ENCODE measurements around the gene MAFG.

The MAFG gene

DNA sequence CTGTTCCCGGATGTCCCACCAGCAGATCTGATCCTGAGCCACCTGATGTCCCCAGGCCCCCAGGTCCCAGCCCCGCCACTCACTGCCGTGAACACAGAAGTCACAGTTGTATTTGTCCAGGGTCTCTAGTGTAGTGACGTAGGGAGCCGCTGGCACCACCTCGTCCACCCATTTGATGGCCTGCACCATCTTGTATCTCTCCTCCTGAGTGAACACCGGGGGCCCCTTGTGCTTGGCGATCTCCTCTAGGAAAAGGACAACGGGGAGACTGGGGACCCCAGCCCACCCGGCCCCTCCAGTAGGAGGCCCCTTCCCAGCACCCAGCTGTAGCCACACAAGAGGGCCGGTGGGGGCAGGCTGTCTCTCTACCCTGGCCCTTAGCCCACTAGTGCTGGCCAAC is 18.7 kb downstream of the MAFG start:
- no peak for DNase-seq

DNA sequence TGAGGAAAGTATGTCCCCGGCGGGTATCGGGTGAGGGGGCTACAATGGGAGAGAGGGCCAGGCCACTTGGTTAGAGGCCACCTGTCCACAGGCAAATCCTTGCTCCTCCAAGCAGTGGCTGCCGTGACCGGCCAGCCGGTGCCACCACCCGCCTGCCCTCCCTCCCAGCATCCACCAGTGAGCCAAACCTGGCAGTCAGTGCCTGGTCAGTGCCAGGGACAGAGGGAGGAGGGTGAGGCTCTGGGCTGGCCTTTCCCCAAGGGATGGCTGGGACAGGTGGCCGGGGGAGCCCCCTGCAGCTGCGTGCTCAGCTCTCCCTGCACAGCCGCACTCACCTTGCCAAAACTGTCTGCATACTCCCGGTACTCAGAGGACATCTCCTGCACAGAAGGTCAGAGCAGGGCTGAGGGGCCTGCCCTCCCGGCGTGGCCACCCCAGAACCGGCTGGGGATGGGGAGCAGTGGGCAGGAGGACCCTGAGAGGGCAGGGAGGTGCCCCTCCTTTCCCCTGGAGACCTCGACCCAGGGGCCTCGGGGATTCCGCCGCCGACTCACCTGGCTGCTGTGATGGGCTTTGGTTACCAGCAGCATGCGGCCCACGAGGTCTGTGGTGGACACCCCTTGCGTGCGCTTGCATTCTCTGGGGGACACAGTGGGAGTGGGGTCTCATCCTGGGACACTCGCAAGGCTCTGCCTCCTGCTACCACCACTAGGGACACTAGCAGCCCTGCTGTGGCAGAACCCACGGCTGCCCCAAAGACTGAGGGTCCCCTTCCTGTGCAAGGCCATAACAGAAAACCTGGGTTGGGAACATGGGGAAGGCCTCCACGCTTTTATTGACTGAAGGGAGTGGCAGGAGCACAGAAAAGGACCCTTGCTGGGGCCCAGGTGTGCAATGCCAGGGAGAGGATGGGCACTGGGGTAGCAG is 20.1 kb downstream of the MAFG start:
- DNase-seq = no peak

DNA sequence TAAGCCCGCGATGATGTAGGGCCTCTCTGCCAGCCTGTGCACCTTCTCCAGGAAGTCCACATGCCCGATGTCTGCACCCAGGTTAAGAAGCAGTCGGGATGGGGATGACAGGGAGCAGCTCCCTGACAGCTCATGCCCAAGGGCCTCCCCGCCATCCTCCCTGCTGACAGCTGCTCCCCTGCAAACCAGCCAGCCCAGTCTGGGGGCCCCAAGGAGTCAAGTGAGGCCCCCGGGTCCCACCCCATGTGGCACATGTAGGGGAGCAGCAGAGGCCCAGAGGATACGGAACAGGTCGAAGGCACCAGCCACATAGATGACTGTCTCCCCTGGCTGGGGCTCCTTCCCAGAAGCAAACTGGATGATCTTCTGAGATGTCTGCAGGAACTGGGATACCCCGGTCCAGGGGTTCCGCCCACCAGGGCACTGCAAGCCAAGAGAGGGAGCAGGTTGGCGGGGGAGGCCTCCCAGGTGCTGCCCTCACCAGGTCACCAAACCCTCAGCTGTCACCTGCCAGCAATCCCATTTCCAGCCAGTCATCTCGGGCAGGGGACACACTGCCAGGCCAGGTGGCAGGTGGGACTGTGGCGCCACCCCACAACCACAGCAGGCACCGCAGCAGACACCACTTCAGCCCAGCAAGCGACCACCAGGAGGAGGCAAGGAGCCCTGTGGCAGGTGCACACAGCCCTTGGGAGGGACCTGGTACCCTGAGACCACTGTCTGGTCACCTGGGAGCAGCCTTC is 20.9 kb downstream of the MAFG start:
- no peak for DNase-seq

DNA sequence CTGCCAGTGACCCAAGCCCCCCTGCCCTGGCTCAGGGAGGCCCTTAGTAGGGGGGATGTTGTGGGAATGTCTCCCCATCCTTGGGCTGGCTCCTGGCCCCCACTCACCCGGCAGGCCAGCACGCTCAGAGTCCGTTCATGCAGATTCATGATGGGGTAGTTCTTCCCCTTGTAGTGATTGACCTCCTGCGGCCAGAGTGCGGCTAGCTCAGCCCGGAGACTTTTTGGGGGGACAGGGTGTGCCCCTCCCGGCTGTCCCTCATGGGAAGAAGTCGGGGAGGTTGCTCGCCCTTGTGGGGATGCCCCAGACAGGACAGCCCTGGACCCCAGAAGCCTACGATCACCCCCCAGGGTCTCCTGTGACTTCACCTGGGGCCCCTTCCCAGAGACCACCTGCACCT is 21.5 kb downstream of the MAFG start:
- DNase-seq = no peak

DNA sequence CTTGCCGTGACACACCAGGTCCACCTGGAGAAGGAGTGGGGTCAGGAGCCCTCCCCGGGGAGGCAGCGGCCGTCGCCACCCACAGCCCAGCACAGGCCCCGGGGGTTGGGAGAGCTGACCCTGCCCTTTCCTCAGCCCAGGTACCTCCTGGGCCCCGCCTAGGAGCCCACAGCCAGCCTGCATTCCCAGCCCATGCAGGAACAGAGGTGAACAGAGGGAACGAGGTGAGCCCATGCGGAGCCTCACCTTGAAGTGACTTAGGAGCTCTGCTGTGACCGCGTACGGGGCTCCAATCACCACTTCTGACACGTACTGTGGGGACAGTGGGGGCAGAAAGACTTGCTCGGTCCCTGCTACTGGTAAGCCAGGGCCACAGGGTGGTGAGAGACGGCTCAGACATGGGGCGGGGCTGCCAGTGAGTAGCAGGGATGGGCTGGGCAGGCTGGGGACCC is 22.1 kb downstream of the MAFG start:
- DNase-seq = no peak

DNA sequence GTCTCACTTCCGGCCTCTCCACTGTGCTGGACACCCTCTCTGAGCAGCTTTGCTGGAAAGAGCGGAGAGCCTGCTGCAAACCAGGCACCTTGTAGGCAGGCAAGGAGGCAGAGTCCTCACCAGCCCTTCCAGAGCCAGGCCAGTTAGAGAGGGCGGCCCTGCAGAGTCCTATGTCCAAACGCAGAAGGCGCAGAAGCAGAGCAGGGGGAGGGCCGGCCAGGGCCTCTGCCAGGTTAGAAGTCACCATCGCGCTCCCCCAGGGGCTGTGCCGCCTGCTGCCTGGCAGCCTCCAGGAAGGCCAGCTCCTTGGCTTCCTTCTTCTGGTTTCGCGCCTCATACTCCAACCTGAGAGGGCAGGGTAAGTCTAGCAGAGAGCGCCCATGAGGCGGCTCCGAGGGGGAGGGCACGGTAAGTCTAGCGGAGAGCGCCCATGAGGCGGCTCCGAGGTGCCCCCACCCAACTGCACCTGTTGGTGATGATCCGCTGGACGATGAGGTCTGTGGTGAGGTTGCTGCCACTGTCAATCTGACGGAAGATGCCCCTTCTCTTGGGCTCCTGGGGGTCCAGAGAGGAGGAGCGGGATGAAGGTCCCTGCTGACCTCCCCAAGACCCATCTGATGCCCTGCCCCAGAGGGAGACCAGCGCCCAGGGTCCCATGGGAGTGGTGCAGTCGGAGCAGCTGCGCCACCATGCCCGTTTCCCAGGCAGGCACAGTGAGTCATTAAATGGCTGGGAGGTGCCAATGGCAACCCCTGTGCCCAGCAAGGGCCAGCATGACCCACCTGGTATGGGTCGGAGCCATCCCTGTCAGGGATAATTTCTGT is 22.7 kb downstream of the MAFG start:
- no peak for DNase-seq

DNA sequence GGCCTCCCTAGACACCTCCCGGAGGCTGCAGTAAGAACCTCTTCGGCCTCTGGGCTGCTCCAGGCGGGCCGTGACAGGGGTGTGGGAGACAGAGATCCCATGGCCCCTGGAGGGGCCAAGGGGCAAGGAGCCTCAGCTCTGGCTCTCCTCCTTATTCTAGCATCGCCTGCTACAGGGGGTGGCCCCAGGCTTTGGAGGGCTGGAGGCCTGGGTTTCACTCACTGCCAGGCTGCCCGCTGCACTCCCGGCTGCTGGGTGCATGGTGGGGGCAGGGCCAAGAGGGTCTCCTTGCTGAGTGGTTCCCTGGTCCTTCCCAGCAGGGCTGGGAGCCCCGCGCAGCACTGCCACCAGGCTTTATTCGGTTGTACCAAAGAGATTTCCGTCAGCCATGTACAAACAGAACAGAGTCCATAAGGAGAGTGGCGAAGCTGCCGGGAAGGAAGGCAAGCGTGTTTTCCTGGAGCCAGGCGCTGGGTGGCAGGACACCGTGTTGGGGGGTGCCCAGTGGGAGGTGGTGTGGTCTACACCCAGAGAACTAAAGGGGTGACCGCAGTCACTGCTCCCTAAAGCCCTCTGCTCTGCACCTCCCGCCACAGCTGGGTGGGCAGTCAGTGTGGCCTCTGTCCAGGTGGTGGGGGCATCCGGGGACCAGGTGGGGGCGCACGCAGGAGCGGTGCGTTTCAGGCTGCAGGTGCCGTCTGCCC is 23.5 kb downstream of the MAFG start:
- DNase-seq = no peak

DNA sequence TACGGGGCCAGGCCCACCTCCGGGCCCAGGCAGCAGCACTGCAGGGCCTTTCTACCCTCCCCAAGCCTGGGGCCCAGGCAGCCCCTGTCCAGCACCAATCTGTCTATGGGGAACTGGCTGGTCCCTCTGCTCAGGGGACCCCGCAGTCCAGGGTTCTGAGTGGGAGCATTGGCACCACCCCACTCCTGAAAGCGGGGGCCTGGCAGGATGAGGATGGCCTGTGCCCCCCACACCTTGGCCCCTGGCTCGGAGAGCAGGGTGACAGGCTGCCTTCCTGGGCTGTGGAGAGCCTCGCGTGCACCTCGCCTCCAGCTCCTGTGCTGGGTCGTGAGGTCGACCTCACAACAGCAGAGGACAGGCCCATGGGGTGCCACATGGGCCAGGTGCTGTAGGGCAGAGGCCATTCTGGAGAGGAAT is 24.1 kb downstream of the MAFG start:
- no peak for DNase-seq

DNA sequence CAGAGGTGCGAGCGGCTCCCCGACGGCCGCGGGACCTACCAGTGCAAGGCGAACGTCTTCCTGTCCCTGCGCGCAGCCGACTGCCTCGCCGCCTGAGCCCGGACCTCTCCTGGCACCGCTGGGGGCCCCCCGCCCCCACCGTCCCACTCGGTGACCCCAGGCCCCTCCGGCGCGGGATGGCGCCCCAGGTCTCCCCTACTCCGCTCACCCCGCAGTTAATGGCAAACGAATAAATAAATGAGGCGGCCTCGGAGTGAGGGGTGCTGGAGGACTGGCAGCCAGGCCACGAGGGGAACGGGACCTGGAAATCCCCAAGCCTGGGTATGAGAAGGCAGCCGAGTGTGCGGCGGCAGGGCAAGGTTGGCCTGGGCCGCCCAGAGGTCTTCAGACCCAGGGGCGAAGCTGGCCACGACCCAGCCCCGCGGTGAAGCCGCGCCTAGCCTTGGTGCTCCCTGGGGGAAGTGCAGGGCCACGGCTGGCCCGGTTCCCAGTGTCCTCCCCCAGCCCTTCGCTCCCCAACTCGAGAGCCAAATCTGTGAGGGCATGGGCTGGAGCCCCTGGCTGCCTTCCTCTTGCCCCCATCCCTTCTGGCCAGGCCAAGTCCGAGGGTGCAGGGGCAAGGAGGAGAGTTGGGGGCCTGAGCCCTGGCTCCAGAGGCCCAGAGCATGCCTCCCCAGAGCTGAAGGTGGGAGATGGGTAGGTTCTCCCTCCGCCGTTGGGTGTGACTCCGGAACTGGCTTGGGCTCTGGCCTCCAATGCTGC is 24.7 kb downstream of the MAFG start:
- DNase-seq = no peak

DNA sequence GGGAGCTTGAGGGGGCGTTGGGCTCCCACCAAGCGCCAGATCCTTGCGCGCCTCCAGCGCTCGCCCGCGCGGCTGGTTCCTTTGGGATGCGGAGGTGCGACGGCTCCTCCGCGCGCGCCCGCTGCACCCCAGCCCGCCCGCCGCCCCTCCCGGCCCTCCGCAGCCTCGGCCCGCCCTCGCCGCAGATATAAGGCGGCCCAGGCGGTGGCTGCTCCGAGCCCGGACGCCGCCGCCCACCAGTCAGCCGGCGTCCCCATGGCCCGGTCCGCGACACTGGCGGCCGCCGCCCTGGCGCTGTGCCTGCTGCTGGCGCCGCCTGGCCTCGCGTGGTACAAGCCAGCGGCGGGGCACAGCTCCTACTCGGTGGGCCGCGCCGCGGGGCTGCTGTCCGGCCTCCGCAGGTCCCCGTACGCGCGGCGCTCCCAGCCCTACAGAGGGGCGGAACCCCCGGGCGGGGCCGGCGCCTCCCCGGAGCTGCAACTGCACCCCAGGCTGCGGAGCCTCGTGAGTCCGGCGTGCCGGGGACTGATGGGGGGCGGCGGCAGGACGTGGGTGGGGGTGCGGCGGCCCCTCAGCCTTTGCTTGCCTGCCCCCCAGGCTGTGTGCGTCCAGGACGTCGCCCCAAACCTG is 25.4 kb downstream of the MAFG start, which contains the start of gene NPB:
Gene NPB (plus strand): TSS at position 216 of the 630 bp plus-strand sequence. CDS start 40 bp downstream, at position 256.
- no peak for DNase-seq

DNA sequence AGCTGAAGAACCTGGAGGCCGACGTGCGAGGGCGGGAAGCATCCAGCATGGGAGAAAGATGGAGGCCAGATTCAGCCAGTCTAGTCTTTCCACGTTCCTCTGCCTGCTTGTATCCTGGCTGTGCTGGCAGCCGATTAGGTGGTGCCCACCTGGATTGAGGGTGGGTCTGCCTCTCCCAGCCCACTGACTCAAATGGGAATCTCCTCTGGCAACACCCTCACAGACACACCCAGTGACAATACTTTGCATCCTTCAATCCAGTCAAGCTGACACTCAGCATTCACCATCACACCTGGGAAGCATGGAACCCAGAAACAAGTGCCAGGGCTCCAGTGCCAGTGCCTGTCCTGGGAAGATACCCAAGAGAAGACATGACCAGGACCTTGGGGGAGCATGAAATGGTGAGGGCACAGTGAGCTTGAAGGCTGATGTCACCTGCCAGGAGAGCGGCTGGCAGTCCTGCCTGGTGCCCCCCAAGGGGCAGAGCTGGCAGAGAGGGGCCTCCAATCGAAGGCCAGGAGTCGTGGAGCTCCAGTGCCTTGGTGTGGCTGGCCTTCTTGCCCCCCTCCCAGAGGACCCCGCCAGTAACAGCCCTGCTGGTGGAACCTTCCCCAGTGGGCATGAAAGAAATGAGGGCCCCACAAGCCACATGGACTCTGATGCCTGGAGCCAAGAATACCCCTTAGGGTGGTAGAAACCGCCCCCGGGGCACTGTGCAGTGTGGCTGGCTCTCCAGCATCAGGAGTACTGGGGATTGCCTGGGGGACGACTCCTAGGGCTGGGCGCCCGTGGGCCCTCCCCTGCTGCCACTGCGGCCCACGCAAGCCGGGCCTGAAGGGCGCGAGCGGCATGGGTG is 26.1 kb downstream of the MAFG start:
- DNase-seq = no peak

DNA sequence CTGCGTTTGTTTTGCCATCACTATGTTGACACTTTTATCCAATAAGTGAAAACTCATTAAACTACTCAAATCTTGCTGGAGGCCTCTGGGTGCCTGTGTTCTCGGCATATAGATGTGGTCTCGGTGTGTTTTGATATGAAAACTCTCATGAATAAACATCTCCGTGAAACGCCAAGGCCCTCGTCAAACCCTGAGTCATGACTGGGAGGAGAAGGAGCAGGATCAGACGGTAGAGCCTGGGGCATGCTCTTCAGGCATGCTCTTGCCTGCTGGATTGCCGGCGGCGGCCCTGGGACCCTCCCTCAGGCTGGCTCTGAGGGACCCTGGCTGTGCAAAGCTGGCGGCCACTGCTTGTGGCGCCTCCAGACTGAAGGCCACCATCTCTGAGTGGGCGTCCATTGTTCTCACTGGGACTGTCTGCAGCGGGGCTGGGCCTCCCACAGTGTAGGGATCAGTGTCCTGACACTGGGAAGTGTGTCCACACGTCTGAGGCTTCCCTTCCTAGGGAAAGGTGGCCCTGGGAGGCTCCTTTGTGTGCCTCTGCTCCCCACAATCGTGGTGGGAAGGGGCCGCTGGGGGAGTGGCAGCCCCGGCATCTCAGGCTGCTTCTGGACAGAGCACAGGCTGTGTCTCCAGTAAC is 27.2 kb downstream of the MAFG start:
- DNase-seq = no peak

DNA sequence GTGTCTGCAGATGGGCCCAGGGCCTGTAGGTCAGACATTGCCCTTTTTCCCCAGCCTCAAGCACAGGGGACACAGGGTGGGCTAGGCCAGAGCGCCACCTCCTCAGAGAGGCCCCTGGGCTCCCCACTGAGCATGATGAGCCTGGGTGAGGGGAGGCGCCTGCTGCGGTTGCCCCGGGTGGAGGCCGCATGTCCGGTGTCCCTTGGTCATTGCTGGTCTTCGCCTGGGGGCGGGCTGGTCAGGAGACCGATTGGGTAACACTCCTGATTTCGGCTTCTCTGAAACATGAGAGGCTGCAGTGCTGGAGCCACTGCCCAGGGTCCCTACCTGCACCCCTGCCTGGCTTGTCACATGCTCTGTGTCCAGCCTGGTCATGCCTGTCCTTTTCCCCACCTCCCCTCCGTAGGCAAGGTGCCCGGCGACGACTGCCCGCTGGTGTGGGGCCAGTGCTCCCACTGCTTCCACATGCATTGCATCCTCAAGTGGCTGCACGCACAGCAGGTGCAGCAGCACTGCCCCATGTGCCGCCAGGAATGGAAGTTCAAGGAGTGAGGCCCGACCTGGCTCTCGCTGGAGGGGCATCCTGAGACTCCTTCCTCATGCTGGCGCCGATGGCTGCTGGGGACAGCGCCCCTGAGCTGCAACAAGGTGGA is 27.9 kb downstream of the MAFG start:
- no peak for DNase-seq

DNA sequence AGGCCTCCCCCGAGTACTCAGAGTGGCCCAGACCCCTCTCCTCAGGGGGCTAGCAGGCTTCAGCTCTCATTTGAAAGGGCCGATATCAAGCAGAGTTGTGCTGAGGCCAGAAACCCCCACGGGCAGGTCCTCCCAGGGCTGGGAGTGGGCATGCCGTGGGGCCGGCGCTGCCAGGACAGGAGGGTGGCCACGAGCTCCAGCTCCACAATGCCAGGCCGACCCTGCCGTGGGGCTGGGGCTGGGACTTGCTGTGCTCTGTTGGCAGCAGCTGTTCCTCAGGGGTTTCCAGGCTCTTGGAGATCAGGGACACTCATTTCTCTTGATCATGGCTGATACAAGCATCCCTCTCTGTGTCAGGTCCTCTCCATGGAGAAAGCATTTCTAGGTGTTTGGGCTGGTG is 28.6 kb downstream of the MAFG start:
- no peak for DNase-seq

DNA sequence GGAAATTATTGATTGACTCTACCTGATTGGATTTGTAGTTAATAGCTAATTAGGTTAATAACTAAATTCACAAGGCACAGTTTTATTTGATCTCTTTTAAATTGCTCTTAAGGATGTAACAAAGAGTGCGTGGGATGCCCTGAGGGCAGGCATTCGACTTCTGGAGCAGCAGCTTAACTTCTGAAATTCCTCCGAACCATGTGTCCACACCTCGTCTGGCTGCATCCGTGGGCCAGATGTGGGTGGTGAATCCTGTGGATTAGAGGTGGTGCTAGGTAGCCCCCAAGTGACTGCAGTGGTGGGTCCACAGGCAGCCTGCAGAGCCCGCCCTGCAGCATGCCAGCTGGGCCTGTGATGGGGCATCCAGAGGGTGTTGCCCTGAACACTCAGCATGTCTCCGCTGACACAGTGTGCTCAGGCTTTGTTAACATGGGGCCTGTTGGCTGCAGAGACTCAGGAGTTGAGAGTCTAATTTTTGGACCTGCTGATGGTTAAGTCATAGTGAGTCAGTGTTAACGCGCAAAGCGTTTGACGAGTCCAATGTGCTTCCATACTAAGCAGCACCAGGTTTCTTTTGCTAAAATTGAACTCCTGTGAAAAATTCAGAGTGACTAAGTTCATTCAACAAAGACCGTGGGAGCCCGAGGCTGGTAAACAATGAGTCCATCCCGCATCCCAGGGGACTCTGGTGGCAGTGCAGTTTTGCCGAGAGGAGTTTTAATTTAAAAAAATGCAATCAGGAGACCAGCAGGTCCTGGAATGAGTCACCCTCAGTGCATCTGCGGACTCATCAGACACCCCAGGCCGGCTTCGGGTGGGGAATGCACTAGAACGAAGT is 29.3 kb downstream of the MAFG start:
- no peak for DNase-seq

DNA sequence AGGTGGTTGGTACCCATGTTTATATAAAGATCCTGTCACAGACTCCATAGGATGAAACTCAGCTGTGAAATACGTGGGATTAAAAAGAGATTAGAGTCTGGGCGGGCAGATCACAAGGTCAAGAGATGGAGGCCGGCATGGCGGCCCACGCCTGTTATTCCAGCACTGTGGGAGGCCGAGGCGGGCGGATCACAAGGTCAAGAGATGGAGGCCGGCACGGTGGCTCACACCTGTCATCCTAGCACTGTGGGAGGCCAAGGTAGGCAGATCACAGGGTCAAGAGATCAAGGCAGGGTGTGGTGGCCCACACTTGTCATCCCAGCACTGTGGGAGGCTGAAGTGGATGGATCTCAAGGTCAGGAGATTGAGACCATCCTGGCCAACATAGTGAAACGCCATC is 32.1 kb downstream of the MAFG start:
- DNase-seq = no peak

DNA sequence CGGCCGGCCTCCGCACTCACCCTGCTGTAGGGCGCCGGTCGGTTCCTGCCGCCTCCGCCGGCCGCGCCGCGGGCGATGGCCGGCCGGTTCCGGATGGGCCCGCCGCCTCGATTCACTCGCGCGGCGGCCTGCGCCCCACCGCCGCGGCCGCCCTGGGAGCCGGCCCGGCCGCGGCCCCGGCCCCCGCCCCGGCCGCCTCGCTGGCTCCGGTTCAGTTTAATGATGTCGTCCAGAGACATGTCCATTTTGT is 36.3 kb downstream of the MAFG start:
- DNase-seq = no peak

Data from stimulated activated CD4-positive, alpha-beta T cell treated with anti-CD3 and anti-CD28 coated beads, Interleukin-4, amount 100 ng/mL, for 24 hours (primary cell).